ENCODE data around the gene VAV2. TPM values are rescaled to one million over a fixed set of nuclear protein-coding genes. Genes with fewer than 3 reads are reported as not detected.

Gene VAV2
- total RNA-seq, 4 donors from 2014 or later, result 10.3 to 20.1 (median 13.1) TPM

GRCh38 chr9:133842721-133843227, 149.3 kb downstream of the VAV2 start:
- Histone ChIP-seq H3K27ac (no peak overlapping the region), H3K27me3 (no peaks in the 10 kb centered on the region), H3K9me3 (no peaks in the 10 kb centered on the region), H3K36me3 (no peaks in the 10 kb centered on the region), H3K4me1 (peaks cover 0 to 34% (median 6%) of the 10 kb centered on the region in 4 donors), H3K4me3 (no peak overlapping the region)
- no peak for DNase-seq (ENCODE audit: low spot score in 2 of 2)
- TF ChIP-seq EP300 (IDR thresholded peaks at IDR 0.05) (no peak), POLR2A (IDR thresholded peaks at IDR 0.05) (no peak)
- WGBS, 2 donors, result 82 to 83% methylated on average over 20 to 23 of the region's 23 CpGs

GRCh38 chr9:133842174-133842573, 149.9 kb downstream of the VAV2 start:
- Histone ChIP-seq H3K9me3 (no peaks in the 10 kb centered on the region), H3K36me3 (no peaks in the 10 kb centered on the region), H3K4me1 (peaks cover 0 to 34% (median 6%) of the 10 kb centered on the region in 4 donors), H3K4me3 (no peak overlapping the region), H3K27ac (no peak overlapping the region), H3K27me3 (no peaks in the 10 kb centered on the region)
- 69 to 79% methylated on average over 7 to 17 of the region's 17 CpGs for WGBS, 2 donors
- TF ChIP-seq CTCF (IDR thresholded peaks at IDR 0.05), result no peak
- no peak for TF ChIP-seq POLR2A (IDR thresholded peaks at IDR 0.05)
- TF ChIP-seq EP300 (IDR thresholded peaks at IDR 0.05), result no peak
- DNase-seq (ENCODE audit: low spot score in 2 of 2), result peak in 1 of 2 donors; percentile 27

- H3K36me3 ChIP-seq, result no peaks in the 10 kb centered on the region
- TF ChIP-seq CTCF (IDR thresholded peaks at IDR 0.05), result no peak
- no peak for TF ChIP-seq POLR2A (IDR thresholded peaks at IDR 0.05)
- TF ChIP-seq EP300 (IDR thresholded peaks at IDR 0.05), result no peak
- no peaks in the 10 kb centered on the region for H3K9me3 ChIP-seq
- peaks cover 0 to 34% (median 6%) of the 10 kb centered on the region in 4 donors for H3K4me1 ChIP-seq
- no peak for DNase-seq (ENCODE audit: low spot score in 2 of 2)
- no peak overlapping the region for H3K4me3 ChIP-seq
- H3K27ac ChIP-seq, result no peak overlapping the region
- H3K27me3 ChIP-seq, result no peaks in the 10 kb centered on the region
- 91 to 93% methylated on average over 8 to 10 of the region's 10 CpGs for WGBS, 2 donors
These were observed 150.8 kb downstream of the VAV2 start for GRCh38 chr9:133841167-133841812.

GRCh38 chr9:133839822-133840329, 152.2 kb downstream of the VAV2 start:
- H3K36me3 ChIP-seq, result no peaks in the 10 kb centered on the region
- H3K4me3 ChIP-seq, result no peak overlapping the region
- H3K4me1 ChIP-seq, result peaks cover 0 to 35% (median 4%) of the 10 kb centered on the region in 4 donors
- no peaks in the 10 kb centered on the region for H3K9me3 ChIP-seq
- peak in 1 of 2 donors; percentile 33 for DNase-seq (ENCODE audit: low spot score in 2 of 2)
- TF ChIP-seq EP300 (IDR thresholded peaks at IDR 0.05) (no peak), CTCF (IDR thresholded peaks at IDR 0.05) (no peak), POLR2A (IDR thresholded peaks at IDR 0.05) (no peak)
- no peaks in the 10 kb centered on the region for H3K27me3 ChIP-seq
- no peak overlapping the region for H3K27ac ChIP-seq
- 40 to 65% methylated on average over 13 to 15 of the region's 15 CpGs for WGBS, 2 donors

GRCh38 chr9:133838859-133839507, 153.1 kb downstream of the VAV2 start:
- Histone ChIP-seq H3K9me3 (no peaks in the 10 kb centered on the region), H3K4me1 (peaks cover 0 to 31% (median 0%) of the 10 kb centered on the region in 4 donors), H3K27me3 (no peaks in the 10 kb centered on the region), H3K36me3 (no peaks in the 10 kb centered on the region), H3K27ac (no peak overlapping the region), H3K4me3 (no peak overlapping the region)
- no peak for DNase-seq (ENCODE audit: low spot score in 2 of 2)
- no peak for TF ChIP-seq POLR2A (IDR thresholded peaks at IDR 0.05)
- TF ChIP-seq CTCF (IDR thresholded peaks at IDR 0.05), result no peak
- TF ChIP-seq EP300 (IDR thresholded peaks at IDR 0.05), result no peak
- 97% methylated on average over 5 of the region's 5 CpGs for WGBS, 2 donors

Measured in tibial nerve (tissue), 4 donors.